Gastrocnemius medialis (tissue), 4 donors: ENCODE results near the gene GPHN.

Experiments used
- POLR2A ChIP-seq, 2 donors: fragments of 450-650 bp; IDR thresholded peaks; one replicate each; pipeline ENCODE4 v1.6.1; 2017; ENCODE audit warnings: antibody characterized with exemption in 2 of 2, mild to moderate bottlenecking in 2 of 2, moderate library complexity in 2 of 2
- TF ChIP-seq, protein P1 (sequence below), 5 experiments: fragments of 450-650 bp in 3 of 5; fragments of 200-600 bp in 2 of 5; sonication (generic) in 2 of 5; IDR thresholded peaks in 4 of 5; conservative IDR thresholded peaks in 1 of 5; 1 replicate in 4 of 5; 2 replicates in 1 of 5; pipeline ENCODE4 v1.5.1; 2016 to 2019; ENCODE audit warnings: antibody characterized with exemption in 5 of 5, mild to moderate bottlenecking in 3 of 5, moderate library complexity in 3 of 5

GRCh38 chr14:67137744-67138371, 629.9 kb downstream of the GPHN start:
- TF ChIP-seq, protein P1, sequence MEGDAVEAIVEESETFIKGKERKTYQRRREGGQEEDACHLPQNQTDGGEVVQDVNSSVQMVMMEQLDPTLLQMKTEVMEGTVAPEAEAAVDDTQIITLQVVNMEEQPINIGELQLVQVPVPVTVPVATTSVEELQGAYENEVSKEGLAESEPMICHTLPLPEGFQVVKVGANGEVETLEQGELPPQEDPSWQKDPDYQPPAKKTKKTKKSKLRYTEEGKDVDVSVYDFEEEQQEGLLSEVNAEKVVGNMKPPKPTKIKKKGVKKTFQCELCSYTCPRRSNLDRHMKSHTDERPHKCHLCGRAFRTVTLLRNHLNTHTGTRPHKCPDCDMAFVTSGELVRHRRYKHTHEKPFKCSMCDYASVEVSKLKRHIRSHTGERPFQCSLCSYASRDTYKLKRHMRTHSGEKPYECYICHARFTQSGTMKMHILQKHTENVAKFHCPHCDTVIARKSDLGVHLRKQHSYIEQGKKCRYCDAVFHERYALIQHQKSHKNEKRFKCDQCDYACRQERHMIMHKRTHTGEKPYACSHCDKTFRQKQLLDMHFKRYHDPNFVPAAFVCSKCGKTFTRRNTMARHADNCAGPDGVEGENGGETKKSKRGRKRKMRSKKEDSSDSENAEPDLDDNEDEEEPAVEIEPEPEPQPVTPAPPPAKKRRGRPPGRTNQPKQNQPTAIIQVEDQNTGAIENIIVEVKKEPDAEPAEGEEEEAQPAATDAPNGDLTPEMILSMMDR (IDR thresholded peaks at IDR 0.05 in 4 of 5, conservative IDR thresholded peaks at IDR 0.05 in 1 of 5) = no peak
- TF ChIP-seq POLR2A (IDR thresholded peaks at IDR 0.05) = no peak
